ENCODE measurements around the gene SMARCD2.
"Not testable (repeated sequence)": the region's sequence is repeated elsewhere in the genome, so short reads cannot be mapped to it uniquely, and the experiment has no call there.

SMARCD2 gene

GRCh38 chr17:63843387-63843888, 953 bp upstream of the SMARCD2 start:
- DNase-seq, result peak; percentile 60
- H3K27me3 Mint-ChIP-seq, result not testable (repeated sequence)
- CTCF ChIA-PET, result interaction anchor here (0.6 to 1.5 kb wide), 2 partner anchors 9 to 24 kb away, joined by 3 read pairs; no protein-coding TSS in a partner anchor

GRCh38 chr17:63842173-63842539, 329 bp downstream of the SMARCD2 start:
- CTCF ChIA-PET, result no interaction called here
- Mint-ChIP-seq H3K27me3 (peaks cover 3% of the 10 kb centered on the region), H3K4me3 (peak overlapping the region; percentile 96), H3K9me3 (no peaks in the 10 kb centered on the region), H3K27ac (peak overlapping the region; percentile 95), H3K36me3 (peaks cover 10% of the 10 kb centered on the region), H3K4me1 (peaks cover 53% of the 10 kb centered on the region)
- no peak for DNase-seq

More at GRCh38 chr17:63843387-63843888, 953 bp upstream of the SMARCD2 start:
- Mint-ChIP-seq H3K36me3 (peaks cover 17% of the 10 kb centered on the region), H3K4me1 (peaks cover 56% of the 10 kb centered on the region), H3K27ac (peak overlapping the region; percentile 98), H3K4me3 (peak overlapping the region; percentile 84)
- H3K9me3 Mint-ChIP-seq, result not testable (repeated sequence)

- CTCF ChIA-PET, result interaction anchor here (1.3 kb wide), 1 partner anchor 12 kb away, joined by 5 read pairs; no protein-coding TSS in a partner anchor
- H3K4me3 Mint-ChIP-seq, result peak overlapping the region; percentile 96
- peak overlapping the region; percentile 95 for H3K27ac Mint-ChIP-seq
- no peaks in the 10 kb centered on the region for H3K9me3 Mint-ChIP-seq
- H3K36me3 Mint-ChIP-seq, result peaks cover 16% of the 10 kb centered on the region
- peaks cover 54% of the 10 kb centered on the region for H3K4me1 Mint-ChIP-seq
- peak; percentile 46 for DNase-seq
- peaks cover 3% of the 10 kb centered on the region for H3K27me3 Mint-ChIP-seq
Observed at GRCh38 chr17:63841350-63842172, 924 bp downstream of the SMARCD2 start.

GRCh38 chr17:63840591-63841349, 1.7 kb downstream of the SMARCD2 start:
- Mint-ChIP-seq H3K27me3 (peaks cover 3% of the 10 kb centered on the region), H3K9me3 (no peaks in the 10 kb centered on the region), H3K4me1 (peaks cover 56% of the 10 kb centered on the region), H3K27ac (peak overlapping the region; percentile 95), H3K36me3 (peaks cover 18% of the 10 kb centered on the region), H3K4me3 (peak overlapping the region; percentile 96)
- no peak for DNase-seq
- CTCF ChIA-PET, result interaction anchor here (1.1 to 1.3 kb wide), 3 partner anchors 11 to 142 kb away, joined by 4 to 5 read pairs (median 4); no protein-coding TSS in a partner anchor

- H3K9me3 Mint-ChIP-seq, result no peaks in the 10 kb centered on the region
- H3K4me3 Mint-ChIP-seq, result peak overlapping the region; percentile 60
- H3K27ac Mint-ChIP-seq, result peak overlapping the region; percentile 85
- H3K36me3 Mint-ChIP-seq, result peaks cover 39% of the 10 kb centered on the region
- DNase-seq, result no peak
- CTCF ChIA-PET, result interaction anchor here (1.0 to 1.4 kb wide), 3 partner anchors 9 to 227 kb away, joined by 3 read pairs; no protein-coding TSS in a partner anchor
- H3K27me3 Mint-ChIP-seq, result no peaks in the 10 kb centered on the region
- H3K4me1 Mint-ChIP-seq, result peaks cover 55% of the 10 kb centered on the region
Observed at GRCh38 chr17:63838631-63839171, 3.8 kb downstream of the SMARCD2 start.

GRCh38 chr17:63837962-63838600, 4.4 kb downstream of the SMARCD2 start:
- peaks cover 48% of the 10 kb centered on the region for H3K4me1 Mint-ChIP-seq
- no peak for DNase-seq
- H3K4me3 Mint-ChIP-seq, result no peak overlapping the region
- peak overlapping the region; percentile 64 for H3K27ac Mint-ChIP-seq
- no peaks in the 10 kb centered on the region for H3K27me3 Mint-ChIP-seq
- CTCF ChIA-PET, result interaction anchor here (1.0 to 1.4 kb wide), 3 partner anchors 8 to 226 kb away, joined by 3 read pairs; no protein-coding TSS in a partner anchor
- H3K9me3 Mint-ChIP-seq, result no peaks in the 10 kb centered on the region
- H3K36me3 Mint-ChIP-seq, result peaks cover 44% of the 10 kb centered on the region

- Mint-ChIP-seq H3K4me3 (no peak overlapping the region), H3K9me3 (no peaks in the 10 kb centered on the region), H3K27ac (no peak overlapping the region), H3K36me3 (peaks cover 46% of the 10 kb centered on the region), H3K27me3 (no peaks in the 10 kb centered on the region), H3K4me1 (peaks cover 48% of the 10 kb centered on the region)
- CTCF ChIA-PET, result interaction anchor here (0.8 to 1.4 kb wide), 3 partner anchors 8 to 225 kb away, joined by 3 to 4 read pairs (median 3); no protein-coding TSS in a partner anchor
- no peak for DNase-seq
Observed at GRCh38 chr17:63837480-63837879, 5.0 kb downstream of the SMARCD2 start.

GRCh38 chr17:63836811-63837210, 5.7 kb downstream of the SMARCD2 start:
- CTCF ChIA-PET, result interaction anchor here (0.8 to 2.8 kb wide), 2 partner anchors 9 to 139 kb away, joined by 4 to 10 read pairs; no protein-coding TSS in a partner anchor

GRCh38 chr17:63835167-63835720, 7.2 kb downstream of the SMARCD2 start:
- Mint-ChIP-seq H3K27ac (peak overlapping the region; percentile 70), H3K9me3 (no peaks in the 10 kb centered on the region), H3K36me3 (peaks cover 59% of the 10 kb centered on the region), H3K4me1 (peaks cover 60% of the 10 kb centered on the region), H3K4me3 (no peak overlapping the region), H3K27me3 (no peaks in the 10 kb centered on the region)
- no peak for DNase-seq
- CTCF ChIA-PET, result interaction anchor here (0.6 to 2.8 kb wide), 8 partner anchors 10 to 416 kb away, joined by 3 to 10 read pairs (median 4); no protein-coding TSS in a partner anchor

More at GRCh38 chr17:63836811-63837210, 5.7 kb downstream of the SMARCD2 start:
- peaks cover 53% of the 10 kb centered on the region for H3K36me3 Mint-ChIP-seq
- no peaks in the 10 kb centered on the region for H3K27me3 Mint-ChIP-seq
- no peak overlapping the region for H3K27ac Mint-ChIP-seq
- no peak for DNase-seq
- no peak overlapping the region for H3K4me3 Mint-ChIP-seq
- H3K4me1 Mint-ChIP-seq, result peaks cover 55% of the 10 kb centered on the region
- H3K9me3 Mint-ChIP-seq, result no peaks in the 10 kb centered on the region

- peak; percentile 80 for DNase-seq
Observed at GRCh38 chr17:63834431-63835166, 7.9 kb downstream of the SMARCD2 start.

GRCh38 chr17:63833741-63834373, 8.6 kb downstream of the SMARCD2 start:
- no peak for DNase-seq
- Mint-ChIP-seq H3K36me3 (peaks cover 73% of the 10 kb centered on the region), H3K27ac (no peak overlapping the region), H3K27me3 (no peaks in the 10 kb centered on the region), H3K9me3 (no peaks in the 10 kb centered on the region), H3K4me1 (peaks cover 61% of the 10 kb centered on the region), H3K4me3 (no peak overlapping the region)
- CTCF ChIA-PET, result interaction anchor here (0.7 to 2.8 kb wide), 13 partner anchors 9 to 415 kb away, joined by 3 to 10 read pairs (median 4); no protein-coding TSS in a partner anchor

More at GRCh38 chr17:63834431-63835166, 7.9 kb downstream of the SMARCD2 start:
- H3K27ac Mint-ChIP-seq, result peak overlapping the region; percentile 70
- H3K4me1 Mint-ChIP-seq, result peaks cover 61% of the 10 kb centered on the region
- peaks cover 65% of the 10 kb centered on the region for H3K36me3 Mint-ChIP-seq
- CTCF ChIA-PET, result interaction anchor here (0.6 to 2.8 kb wide), 13 partner anchors 9 to 416 kb away, joined by 3 to 10 read pairs (median 3); no protein-coding TSS in a partner anchor
- H3K4me3 Mint-ChIP-seq, result no peak overlapping the region
- no peaks in the 10 kb centered on the region for H3K27me3 Mint-ChIP-seq
- H3K9me3 Mint-ChIP-seq, result no peaks in the 10 kb centered on the region
